HepG2 (cell line): Measurements from ENCODE around the gene RPGRIP1. TPM values are rescaled to one million over a fixed set of nuclear protein-coding genes. Genes with fewer than 3 reads are reported as not detected.
A peak's percentile ranks its signal among the peaks of the same experiment; 100 is the strongest.

ENCODE experiments used
- ATF7-NPFF ChIP-seq: sonication (generic); formaldehyde crosslinking; IDR thresholded peaks from 2 replicates; pipeline ENCODE4 v1.8.1; 2023; ENCODE audit warnings: mild to moderate bottlenecking, low read depth, missing genetic modification reagents, moderate library complexity
- CBFB ChIP-seq: sonication (generic); formaldehyde crosslinking; IDR thresholded peaks from 2 replicates; pipeline ENCODE4 v1.4.0; 2020; ENCODE audit warnings: missing genetic modification reagents
- HDAC6 ChIP-seq: fragments of 200-600 bp; sonication (generic); IDR thresholded peaks from 2 replicates; pipeline ENCODE4 v1.7.0; 2017; ENCODE audit warnings: mild to moderate bottlenecking, antibody characterized with exemption, low read length, low read depth
- JUND ChIP-seq: sonication (generic); formaldehyde crosslinking; IDR thresholded peaks from 2 replicates; pipeline ENCODE4 v1.8.0; 2022; ENCODE audit warnings: mild to moderate bottlenecking, missing genetic modification reagents
- KMT2A ChIP-seq: sonication (generic); formaldehyde crosslinking; IDR thresholded peaks from 2 replicates; pipeline ENCODE4 v1.4.0; 2020; ENCODE audit warnings: missing genetic modification reagents
- MED8 ChIP-seq: sonication (generic); formaldehyde crosslinking; IDR thresholded peaks from 2 replicates; pipeline ENCODE4 v1.8.1; 2023; ENCODE audit warnings: mild to moderate bottlenecking, missing genetic modification reagents; ENCODE audit not compliant: insufficient replicate concordance
- RARA ChIP-seq: IDR thresholded peaks from 2 replicates; pipeline ENCODE4 v1.6.1; 2016; ENCODE audit warnings: missing genetic modification reagents, missing compliant biosample characterization
- RFX5 ChIP-seq: IDR thresholded peaks from 2 replicates; pipeline ENCODE4 v1.6.1; 2011; ENCODE audit warnings: low read depth, low read length, improper control_type of control experiment
- U2AF1 ChIP-seq: fragments of 200-400 bp; formaldehyde crosslinking; optimal IDR thresholded peaks from 2 replicates; pipeline ENCODE3; 2017; ENCODE audit warnings: mild to moderate bottlenecking, low read depth, low read length
- ZMYM4 ChIP-seq: sonication (generic); formaldehyde crosslinking; IDR thresholded peaks from 2 replicates; pipeline ENCODE4 v1.8.1; 2023; ENCODE audit warnings: mild to moderate bottlenecking, missing genetic modification reagents
- ZNF468 ChIP-seq: sonication (generic); formaldehyde crosslinking; IDR thresholded peaks from 2 replicates; pipeline ENCODE4 v1.8.0; 2022; ENCODE audit warnings: mild to moderate bottlenecking, moderate library complexity, missing genetic modification reagents
- ZNF556 ChIP-seq: sonication (generic); formaldehyde crosslinking; IDR thresholded peaks from 2 replicates; pipeline ENCODE4 v1.4.0; 2020; ENCODE audit warnings: mild to moderate bottlenecking, missing genetic modification reagents, borderline replicate concordance
- ZNF577 ChIP-seq: sonication (generic); formaldehyde crosslinking; IDR thresholded peaks from 2 replicates; pipeline ENCODE4 v1.4.0; 2020; ENCODE audit warnings: mild to moderate bottlenecking, low read depth, missing genetic modification reagents, borderline replicate concordance
- ZNF790 ChIP-seq: sonication (generic); formaldehyde crosslinking; IDR thresholded peaks from 2 replicates; pipeline ENCODE4 v1.8.0; 2022; ENCODE audit warnings: missing genetic modification reagents, mild to moderate bottlenecking, borderline replicate concordance
- polyA plus RNA-seq, 8 experiments: library from polyadenylated mRNA; depleted of rRNA in 3 of 8; stranded (reverse) in 7 of 8; unstranded in 1 of 8; fragments of >200 nt; fragmentation: Illumina TruSeq in 4 of 8; extraction: Trizol in 4 of 8; gene quantifications; 2 replicates each; pipeline versions ENCODE4 v1.2.1 to v1.2.3, GENCODE V29; 2011 to 2016; ENCODE audit warnings: low read depth in 4 of 8, missing spikeins in 1 of 8, mixed read lengths in 1 of 8; ENCODE audit not compliant: insufficient read depth in 1 of 8
- total RNA-seq, 5 experiments: library from RNA; depleted of rRNA; stranded (reverse); fragments of >200 nt; fragmentation: Illumina TruSeq; extraction: Trizol; gene quantifications; 2 replicates each; pipeline ENCODE4 v1.2.3, GENCODE V29; 2016; ENCODE audit warnings: low read depth in 1 of 5
- TF ChIP-seq, protein P1 (sequence below): IDR thresholded peaks from 2 replicates; pipeline ENCODE4 v1.6.1; 2016; ENCODE audit warnings: low read depth
- TF ChIP-seq, protein P2 (sequence below): sonication (generic); formaldehyde crosslinking; conservative IDR thresholded peaks from 2 replicates; pipeline ENCODE4 v1.5.0; 2020; ENCODE audit warnings: missing genetic modification reagents
- TF ChIP-seq, protein P3 (sequence below): IDR thresholded peaks from 2 replicates; pipeline ENCODE4 v1.6.1; 2018; ENCODE audit warnings: missing genetic modification reagents
- TF ChIP-seq, protein P4 (sequence below): sonication (generic); formaldehyde crosslinking; IDR thresholded peaks from 2 replicates; pipeline ENCODE4 v1.8.0; 2023; ENCODE audit warnings: mild to moderate bottlenecking, missing genetic modification reagents
- TF ChIP-seq, protein P5 (sequence below): sonication (generic); formaldehyde crosslinking; IDR thresholded peaks from 2 replicates; pipeline ENCODE4 v1.5.0; 2020; ENCODE audit warnings: mild to moderate bottlenecking, missing genetic modification reagents

The RPGRIP1 gene
- total and polyA plus RNA-seq, 2 of the 13 experiments (the other 11 are each of a cell fraction or from before 2014, with no cell fraction given): 0.13 to 1.1 TPM

DNA sequence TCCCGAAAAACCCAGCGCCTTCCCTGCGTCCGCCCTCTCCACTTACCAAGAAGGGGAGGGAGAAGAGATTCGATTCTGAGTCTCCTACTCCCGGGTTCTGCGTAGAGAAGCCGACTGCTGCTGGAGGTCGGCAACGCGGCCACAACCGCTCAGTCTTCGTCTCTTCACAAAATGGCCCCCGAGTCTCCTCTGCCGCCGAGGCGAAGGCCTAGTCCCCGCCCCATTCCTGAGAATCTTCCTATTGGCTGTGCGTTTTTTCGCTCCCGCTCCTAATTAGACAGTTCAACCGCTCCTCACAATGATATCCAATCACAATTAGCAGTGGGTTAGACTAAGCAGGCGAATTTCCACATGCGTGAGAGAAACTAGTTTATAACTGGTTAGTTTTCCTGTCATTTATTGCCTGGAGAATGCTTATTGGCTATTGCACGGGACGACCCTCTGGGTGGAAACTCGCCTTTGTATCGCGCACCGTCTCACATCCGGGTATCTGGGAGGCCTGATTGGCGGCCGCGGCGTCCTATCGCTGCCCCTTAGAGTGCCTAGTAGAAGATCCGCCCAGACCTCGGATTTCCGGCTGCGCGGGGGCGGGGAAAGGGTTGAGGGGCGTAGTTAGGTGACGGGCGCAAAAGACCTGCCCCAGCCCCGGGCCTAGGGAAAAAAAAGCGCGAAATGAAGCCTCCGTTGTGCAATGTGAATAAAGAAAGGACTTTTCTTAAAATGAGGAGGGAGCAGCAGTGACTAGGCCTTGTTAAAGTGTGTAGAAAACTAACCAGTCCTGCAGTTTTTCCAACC is 10.4 kb upstream of the RPGRIP1 start, which contains the start of gene HNRNPC (continued):
- TF ChIP-seq, protein P1, sequence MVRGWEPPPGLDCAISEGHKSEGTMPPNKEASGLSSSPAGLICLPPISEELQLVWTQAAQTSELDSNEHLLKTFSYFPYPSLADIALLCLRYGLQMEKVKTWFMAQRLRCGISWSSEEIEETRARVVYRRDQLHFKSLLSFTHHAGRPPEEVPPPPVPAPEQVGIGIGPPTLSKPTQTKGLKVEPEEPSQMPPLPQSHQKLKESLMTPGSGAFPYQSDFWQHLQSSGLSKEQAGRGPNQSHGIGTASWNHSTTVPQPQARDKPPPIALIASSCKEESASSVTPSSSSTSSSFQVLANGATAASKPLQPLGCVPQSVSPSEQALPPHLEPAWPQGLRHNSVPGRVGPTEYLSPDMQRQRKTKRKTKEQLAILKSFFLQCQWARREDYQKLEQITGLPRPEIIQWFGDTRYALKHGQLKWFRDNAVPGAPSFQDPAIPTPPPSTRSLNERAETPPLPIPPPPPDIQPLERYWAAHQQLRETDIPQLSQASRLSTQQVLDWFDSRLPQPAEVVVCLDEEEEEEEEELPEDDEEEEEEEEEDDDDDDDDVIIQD (CRISPR knock-in tag): peak; percentile 77
- TF ChIP-seq HDAC6: peak; percentile 31; the same call in 1 of the 2 replicates
- TF ChIP-seq RARA (CRISPR knock-in tag): peak; percentile 57; the same call in 1 of the 2 replicates
- TF ChIP-seq MED8: no peak
- no peak for TF ChIP-seq ZNF556
- peak; percentile 63 for TF ChIP-seq RFX5
- peak; percentile 91 for TF ChIP-seq ZMYM4 (CRISPR knock-in tag)
- TF ChIP-seq U2AF1: peak; percentile 84
- TF ChIP-seq, protein P2, sequence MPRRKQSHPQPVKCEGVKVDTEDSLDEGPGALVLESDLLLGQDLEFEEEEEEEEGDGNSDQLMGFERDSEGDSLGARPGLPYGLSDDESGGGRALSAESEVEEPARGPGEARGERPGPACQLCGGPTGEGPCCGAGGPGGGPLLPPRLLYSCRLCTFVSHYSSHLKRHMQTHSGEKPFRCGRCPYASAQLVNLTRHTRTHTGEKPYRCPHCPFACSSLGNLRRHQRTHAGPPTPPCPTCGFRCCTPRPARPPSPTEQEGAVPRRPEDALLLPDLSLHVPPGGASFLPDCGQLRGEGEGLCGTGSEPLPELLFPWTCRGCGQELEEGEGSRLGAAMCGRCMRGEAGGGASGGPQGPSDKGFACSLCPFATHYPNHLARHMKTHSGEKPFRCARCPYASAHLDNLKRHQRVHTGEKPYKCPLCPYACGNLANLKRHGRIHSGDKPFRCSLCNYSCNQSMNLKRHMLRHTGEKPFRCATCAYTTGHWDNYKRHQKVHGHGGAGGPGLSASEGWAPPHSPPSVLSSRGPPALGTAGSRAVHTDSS: 0 out of 2 replicates have a peak, but pooled peaks have one; percentile 62
- TF ChIP-seq, protein P3, sequence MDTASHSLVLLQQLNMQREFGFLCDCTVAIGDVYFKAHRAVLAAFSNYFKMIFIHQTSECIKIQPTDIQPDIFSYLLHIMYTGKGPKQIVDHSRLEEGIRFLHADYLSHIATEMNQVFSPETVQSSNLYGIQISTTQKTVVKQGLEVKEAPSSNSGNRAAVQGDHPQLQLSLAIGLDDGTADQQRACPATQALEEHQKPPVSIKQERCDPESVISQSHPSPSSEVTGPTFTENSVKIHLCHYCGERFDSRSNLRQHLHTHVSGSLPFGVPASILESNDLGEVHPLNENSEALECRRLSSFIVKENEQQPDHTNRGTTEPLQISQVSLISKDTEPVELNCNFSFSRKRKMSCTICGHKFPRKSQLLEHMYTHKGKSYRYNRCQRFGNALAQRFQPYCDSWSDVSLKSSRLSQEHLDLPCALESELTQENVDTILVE (CRISPR knock-in tag): peak; percentile 87
- TF ChIP-seq JUND (CRISPR knock-in tag): 0 out of 2 replicates have a peak, but pooled peaks have one; percentile 42
- TF ChIP-seq, protein P4, sequence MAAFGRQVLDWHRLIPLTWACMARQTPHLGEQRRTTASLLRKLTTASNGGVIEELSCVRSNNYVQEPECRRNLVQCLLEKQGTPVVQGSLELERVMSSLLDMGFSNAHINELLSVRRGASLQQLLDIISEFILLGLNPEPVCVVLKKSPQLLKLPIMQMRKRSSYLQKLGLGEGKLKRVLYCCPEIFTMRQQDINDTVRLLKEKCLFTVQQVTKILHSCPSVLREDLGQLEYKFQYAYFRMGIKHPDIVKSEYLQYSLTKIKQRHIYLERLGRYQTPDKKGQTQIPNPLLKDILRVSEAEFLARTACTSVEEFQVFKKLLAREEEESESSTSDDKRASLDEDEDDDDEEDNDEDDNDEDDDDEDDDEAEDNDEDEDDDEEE: peak; percentile 15; the same call in 1 of the 2 replicates
- TF ChIP-seq KMT2A (CRISPR knock-in tag): peak; percentile 77; the same call in 1 of the 2 replicates
- TF ChIP-seq ZNF577 (CRISPR knock-in tag): no peak
- no peak; the same call in 1 of the 2 replicates for TF ChIP-seq ZNF790 (CRISPR knock-in tag)
- no peak for TF ChIP-seq ZNF468 (CRISPR knock-in tag)
- TF ChIP-seq, protein P5, sequence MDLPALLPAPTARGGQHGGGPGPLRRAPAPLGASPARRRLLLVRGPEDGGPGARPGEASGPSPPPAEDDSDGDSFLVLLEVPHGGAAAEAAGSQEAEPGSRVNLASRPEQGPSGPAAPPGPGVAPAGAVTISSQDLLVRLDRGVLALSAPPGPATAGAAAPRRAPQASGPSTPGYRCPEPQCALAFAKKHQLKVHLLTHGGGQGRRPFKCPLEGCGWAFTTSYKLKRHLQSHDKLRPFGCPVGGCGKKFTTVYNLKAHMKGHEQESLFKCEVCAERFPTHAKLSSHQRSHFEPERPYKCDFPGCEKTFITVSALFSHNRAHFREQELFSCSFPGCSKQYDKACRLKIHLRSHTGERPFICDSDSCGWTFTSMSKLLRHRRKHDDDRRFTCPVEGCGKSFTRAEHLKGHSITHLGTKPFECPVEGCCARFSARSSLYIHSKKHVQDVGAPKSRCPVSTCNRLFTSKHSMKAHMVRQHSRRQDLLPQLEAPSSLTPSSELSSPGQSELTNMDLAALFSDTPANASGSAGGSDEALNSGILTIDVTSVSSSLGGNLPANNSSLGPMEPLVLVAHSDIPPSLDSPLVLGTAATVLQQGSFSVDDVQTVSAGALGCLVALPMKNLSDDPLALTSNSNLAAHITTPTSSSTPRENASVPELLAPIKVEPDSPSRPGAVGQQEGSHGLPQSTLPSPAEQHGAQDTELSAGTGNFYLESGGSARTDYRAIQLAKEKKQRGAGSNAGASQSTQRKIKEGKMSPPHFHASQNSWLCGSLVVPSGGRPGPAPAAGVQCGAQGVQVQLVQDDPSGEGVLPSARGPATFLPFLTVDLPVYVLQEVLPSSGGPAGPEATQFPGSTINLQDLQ (CRISPR knock-in tag): no peak
- TF ChIP-seq ATF7-NPFF (CRISPR knock-in tag): peak; percentile 78; the same call in 1 of the 2 replicates
- peak; percentile 27 for TF ChIP-seq CBFB (CRISPR knock-in tag)
